K562 (cell line): ENCODE data around the gene MARCHF5. TPM values are rescaled to one million over a fixed set of nuclear protein-coding genes. Genes with fewer than 3 reads are reported as not detected.

Experiments
- ATAC-seq: fragments of 200-7000 bp; cut with Tn5 transposase; 3 replicates; pipeline ENCODE4 v1.9.1; 2020; ENCODE audit warnings: moderate library complexity
- BruUV-seq: library from RNA; stranded (reverse); fragments of 400-500 nt; replicated peaks from 2 replicates; lab custom pipeline; 2021; lab: Mats Ljungman, UMichigan
- CTCF ChIA-PET: fragments of 300-600 bp; formaldehyde crosslinking; extraction: SDS; loops from one replicate; lab custom pipeline; 2021; ENCODE audit warnings: low intra/inter-chr PET ratio; lab: Yijun Ruan, JAX
- POLR2A ChIA-PET: fragments of 300-600, 350-650 bp; sonication (Branson Sonifier 250); formaldehyde crosslinking; extraction: SDS; loops from one replicate; lab custom pipeline; 2021; ENCODE audit warnings: antibody characterized with exemption, inconsistent platforms; lab: Yijun Ruan, JAX
- DNase-seq, 4 experiments: peaks; one replicate each; pipeline versions ENCODE4 v3.0.0 to v3.0.0-alpha.2; 2011 to 2018; ENCODE audit warnings: low spot score in 3 of 4, mixed read lengths in 3 of 4; ENCODE audit errors: extremely low read depth in 1 of 4
- FAIRE-seq: peaks from 2 replicates; lab custom pipeline; 2011; peaks lifted over from hg19 to GRCh38; lab: Jason Lieb, UNC
- H2AFZ ChIP-seq: 2 replicates; pipeline ENCODE4 v1.6.0; 2011; ENCODE audit warnings: low read depth, low read length, control low read depth, inconsistent platforms
- H3K27ac ChIP-seq: fragments of 200-600 bp; 3 replicates; pipeline ENCODE4 v1.8.0; 2011; ENCODE audit warnings: low read depth, mild to moderate bottlenecking, control low read depth, inconsistent platforms, low read length, moderate library complexity, mixed read lengths; ENCODE audit errors: extremely low read depth
- H3K27me3 ChIP-seq, 2 experiments: fragments of 300-600 bp in 1 of 2; 2 replicates in 1 of 2; 3 replicates in 1 of 2; pipeline versions ENCODE4 v1.6.0 to v1.8.0; 2011; ENCODE audit warnings: inconsistent platforms in 2 of 2, low read length in 2 of 2, mild to moderate bottlenecking in 1 of 2, mixed read lengths in 1 of 2, moderate library complexity in 1 of 2; ENCODE audit not compliant: control insufficient read depth in 2 of 2, insufficient read depth in 2 of 2
- H3K36me3 ChIP-seq: fragments of 300-600 bp; 3 replicates; pipeline ENCODE4 v1.8.0; 2011; ENCODE audit warnings: mild to moderate bottlenecking, low read length, inconsistent platforms; ENCODE audit not compliant: control insufficient read depth, insufficient read depth
- H3K4me1 ChIP-seq, 2 experiments: fragments of 200-600 bp in 1 of 2; replicated peaks in 1 of 2; 2 replicates in 1 of 2; 3 replicates in 1 of 2; pipeline versions ENCODE4 v1.5.1 to v1.8.0; 2011; ENCODE audit warnings: inconsistent platforms in 2 of 2, low read length in 2 of 2, mild to moderate bottlenecking in 1 of 2, mixed read lengths in 1 of 2, moderate library complexity in 1 of 2; ENCODE audit not compliant: control insufficient read depth in 2 of 2, insufficient read depth in 2 of 2
- H3K4me2 ChIP-seq: 2 replicates; pipeline ENCODE4 v1.6.1; 2011; ENCODE audit warnings: low read length, control low read depth, inconsistent platforms, mixed read lengths; ENCODE audit not compliant: insufficient read depth
- H3K4me3 ChIP-seq: fragments of 200-600 bp; sonication (generic), shearing (Covaris generic); 2 replicates; pipeline ENCODE4 v1.5.1; 2016; ENCODE audit warnings: control low read depth, inconsistent platforms
- H3K79me2 ChIP-seq: fragments of 200-600 bp; 3 replicates; pipeline ENCODE4 v1.8.0; 2011; ENCODE audit warnings: low read length, inconsistent platforms; ENCODE audit not compliant: control insufficient read depth, insufficient read depth
- H3K9ac ChIP-seq, 2 experiments: 2 replicates each; pipeline versions ENCODE4 v1.6.0 to v1.6.1; 2011; ENCODE audit warnings: low read depth in 2 of 2, low read length in 2 of 2, control low read depth in 1 of 2, inconsistent platforms in 1 of 2, mild to moderate bottlenecking in 1 of 2, mixed read lengths in 1 of 2; ENCODE audit not compliant: insufficient read depth in 1 of 2
- H3K9me1 ChIP-seq: one replicate; pipeline ENCODE4 v1.6.0; 2011; ENCODE audit warnings: inconsistent platforms, mild to moderate bottlenecking, low read length, moderate library complexity; ENCODE audit not compliant: control insufficient read depth, insufficient read depth
- H3K9me3 ChIP-seq: replicated peaks from 2 replicates; pipeline ENCODE4 v1.5.1; 2011; ENCODE audit warnings: low read depth, low read length, inconsistent platforms; ENCODE audit not compliant: control insufficient read depth, insufficient read depth
- H4K20me1 ChIP-seq: replicated peaks from 2 replicates; pipeline ENCODE4 v1.6.1; 2011; ENCODE audit warnings: low read length, inconsistent platforms, mixed read lengths; ENCODE audit not compliant: control insufficient read depth, insufficient read depth
- CTCF ChIP-seq, 3 experiments: IDR thresholded peaks in 2 of 3; conservative IDR thresholded peaks in 1 of 3; 2 replicates each; pipeline ENCODE4 v1.5.1; 2011 to 2012; ENCODE audit warnings: low read length in 3 of 3, mild to moderate bottlenecking in 3 of 3, control low read depth in 2 of 3, improper control_type of control experiment in 1 of 3, inconsistent platforms in 1 of 3, low read depth in 1 of 3, mixed read lengths in 1 of 3, moderate library complexity in 1 of 3; ENCODE audit not compliant: insufficient read depth in 2 of 3
- KLF6 ChIP-seq: fragments of 250-450 bp; sonication (Bioruptor Pico); IDR thresholded peaks from 2 replicates; pipeline ENCODE4 v1.4.0; 2020; ENCODE audit warnings: mild to moderate bottlenecking, moderate library complexity, borderline replicate concordance
- MCM7 ChIP-seq, 2 experiments: fragments of 450-650 bp; IDR thresholded peaks; 2 replicates each; pipeline ENCODE4 v1.6.1; 2016 to 2018
- RAD21 ChIP-seq, 2 experiments: fragments of 250-450 bp in 1 of 2; fragments of 450-650 bp in 1 of 2; sonication (Bioruptor Pico) in 1 of 2; formaldehyde crosslinking in 1 of 2; IDR thresholded peaks in 1 of 2; conservative IDR thresholded peaks in 1 of 2; 2 replicates each; pipeline versions ENCODE4 v1.4.0 to v1.8.0; 2020 to 2022; ENCODE audit warnings: mild to moderate bottlenecking in 2 of 2, moderate library complexity in 1 of 2
- REST ChIP-seq, 2 experiments: fragments of 450-650 bp; formaldehyde crosslinking in 1 of 2; IDR thresholded peaks; 2 replicates each; pipeline versions ENCODE4 v1.4.0 to v1.6.1; 2014 to 2020; ENCODE audit warnings: mild to moderate bottlenecking in 2 of 2, borderline replicate concordance in 1 of 2, low read depth in 1 of 2
- WGBS: fragments of 100-300 bp; shearing (Covaris generic); methylation state at CpG from one replicate; pipeline ENCODE4 v1.1.6; 2016; ENCODE audit warnings: low coverage, mixed read lengths; ENCODE audit not compliant: insufficient coverage; ENCODE audit errors: missing lambda C conversion rate; 5-methylcytosine and 5-hydroxymethylcytosine counted together
- in situ Hi-C: fragments of 300-500 bp; cut with MboI; formaldehyde crosslinking; loops from 4 replicates; pipeline ENCODE4 v1.15.0; 2018; ENCODE audit warnings: inconsistent platforms, mixed read lengths
- intact Hi-C: fragments of 100-400 bp; cut with micrococcal nuclease; formaldehyde crosslinking; loops from 2 replicates; pipeline ENCODE4 v1.14.2; 2022
- polyA plus RNA-seq, 8 experiments: library from polyadenylated mRNA; depleted of rRNA in 4 of 8; stranded (reverse) in 5 of 8; unstranded in 3 of 8; fragments of >200 nt; fragmentation: Nextera tagmentation in 2 of 8; fragmentation: Illumina TruSeq in 1 of 8; extraction: Ambion mirVana in 2 of 8; extraction: Trizol in 1 of 8; gene quantifications; 2 replicates each; pipeline versions ENCODE4 v1.2.1 to v1.2.3, GENCODE V29; 2011 to 2014; ENCODE audit warnings: inconsistent platforms in 1 of 8, missing spikeins in 1 of 8
- total RNA-seq, 7 experiments: library from RNA; depleted of rRNA in 6 of 7; stranded (reverse); fragments of >200 nt in 6 of 7; fragmentation: Illumina TruSeq in 2 of 7; extraction: Trizol in 2 of 7; gene quantifications; 2 replicates each; pipeline versions ENCODE4 v1.2.1 to v1.2.3, GENCODE V29; 2011 to 2021; ENCODE audit warnings: low replicate concordance in 1 of 7

MARCHF5 gene
- total and polyA plus RNA-seq, 9 of the 15 experiments (the other 6 are each of a cell fraction or from before 2014, with no cell fraction given) = 3.4 to 27.2 (median 11.5) TPM

GRCh38 chr10:92366412-92367021 lies 75.5 kb downstream of the MARCHF5 start:
- Histone ChIP-seq H3K9me1 (no peaks in the 10 kb centered on the region), H2AFZ (no peak overlapping the region), H4K20me1 (no peaks in the 10 kb centered on the region), H3K4me1 (no peaks in the 10 kb centered on the region), H3K9me3 (no peaks in the 10 kb centered on the region), H3K79me2 (no peaks in the 10 kb centered on the region), H3K36me3 (no peaks in the 10 kb centered on the region), H3K27me3 (no peaks in the 10 kb centered on the region; a peak in 1 of 5 replicates), H3K4me3 (no peak overlapping the region), H3K27ac (no peak overlapping the region), H3K9ac (no peak overlapping the region), H3K4me2 (no peak overlapping the region)
- ChIA-PET CTCF (no interaction called here), POLR2A (interaction anchor here (0.7 kb wide), 1 partner anchor 10 kb away, joined by 3 read pairs; no protein-coding TSS in a partner anchor)
- BruUV-seq = no TSS peak
- ATAC-seq (peak; percentile 40; the same call in 2 of the 3 replicates), DNase-seq (no peak), FAIRE-seq (no peak)
- in situ Hi-C loops (no loop called here), intact Hi-C loops (loop anchor here (5.0 kb wide), 2 partner anchors 71 to 279 kb away; no protein-coding TSS in a partner anchor)
- 7% methylated on average over 5 of the region's 5 CpGs for WGBS
- peak in 1 of 3 experiments; percentile 46; a peak in 2 of 6 replicates for TF ChIP-seq CTCF (IDR thresholded peaks at IDR 0.05 in 2 of 3, conservative IDR thresholded peaks at IDR 0.05 in 1 of 3; ENCODE audit: insufficient read depth in 2 of 3, low read depth in 1 of 3, low read length in 3 of 3)
- TF ChIP-seq REST (IDR thresholded peaks at IDR 0.05; ENCODE audit: borderline replicate concordance) = peak; percentile 48; the same call in 1 of the 2 replicates
- no peak for TF ChIP-seq REST (CRISPR knock-in tag; IDR thresholded peaks at IDR 0.05; ENCODE audit: low read depth)
- no peak for TF ChIP-seq MCM7 (IDR thresholded peaks at IDR 0.05)
- TF ChIP-seq KLF6 = no peak
- TF ChIP-seq RAD21 (CRISPR knock-in tag; conservative IDR thresholded peaks at IDR 0.05 in 1 of 2, IDR thresholded peaks at IDR 0.05 in 1 of 2) = peak; percentile 62 to 64
